DMS 273 (cell line): ENCODE data around the gene C6orf15.
A peak's percentile ranks its signal among the peaks of the same experiment; 100 is the strongest.
"Not testable (repeated sequence)": the region's sequence is repeated elsewhere in the genome, so short reads cannot be mapped to it uniquely, and the experiment has no call there.

Experiments
- DNase-seq: peaks from one replicate; lab custom pipeline; 2025; ENCODE audit not compliant: unreplicated experiment; lab: John Stamatoyannopoulos, UW

Gene C6orf15

DNA sequence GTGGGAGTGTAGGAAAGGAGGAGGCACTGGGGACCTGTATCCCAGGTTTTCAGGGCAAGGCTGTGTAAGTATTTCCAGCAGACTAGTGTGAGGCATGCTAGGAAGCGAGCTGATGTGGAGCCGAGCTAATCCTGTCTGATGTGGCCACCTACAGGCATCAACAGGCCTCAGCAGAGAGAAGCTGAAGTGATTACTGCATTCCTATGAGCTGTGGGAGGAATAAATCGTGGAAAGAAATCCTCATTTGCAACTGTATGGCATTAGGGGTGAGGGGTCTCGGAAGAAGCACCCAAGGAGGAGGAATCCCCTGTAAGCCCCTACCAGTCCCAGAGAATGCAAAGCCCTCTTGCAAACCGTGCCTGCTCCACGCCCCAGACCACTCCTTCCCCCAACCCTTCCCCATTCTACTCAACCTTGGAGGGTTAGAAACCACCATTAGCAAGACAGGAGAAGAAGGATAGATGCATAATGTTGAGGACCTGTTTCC is 41.6 kb downstream of the C6orf15 start:
- DNase-seq = peak; percentile 42

DNA sequence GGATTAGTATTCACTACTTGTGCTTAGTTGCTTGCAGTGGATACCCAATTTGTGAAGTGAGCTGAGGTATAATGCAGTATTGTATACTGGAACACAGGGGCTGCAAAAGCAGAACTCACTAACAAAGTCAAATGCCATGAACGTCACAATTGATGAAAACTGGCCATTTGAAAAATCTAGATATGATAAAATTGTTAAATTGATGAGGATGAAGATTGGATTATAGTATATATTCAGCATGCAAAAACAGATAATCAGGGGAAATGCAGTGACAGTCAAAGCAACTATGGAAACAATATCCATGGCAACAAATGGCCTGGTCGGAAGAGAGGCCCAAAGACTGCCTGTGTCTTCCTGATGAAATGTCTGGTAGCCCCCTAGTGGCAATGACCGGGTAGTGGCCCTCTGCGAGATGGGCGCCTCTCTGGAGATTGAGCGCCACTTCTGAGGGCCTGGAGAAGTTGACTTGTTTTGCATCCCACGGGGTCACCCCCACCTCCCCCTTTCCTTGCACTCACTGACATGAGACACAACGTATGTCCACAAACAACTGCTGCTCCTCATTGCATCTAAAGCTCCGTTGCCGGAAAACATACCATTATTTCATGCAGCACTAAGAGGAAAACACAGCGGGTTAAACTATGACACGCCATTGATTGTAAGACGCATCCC is 43.6 kb downstream of the C6orf15 start:
- peak; percentile 70 for DNase-seq

DNA sequence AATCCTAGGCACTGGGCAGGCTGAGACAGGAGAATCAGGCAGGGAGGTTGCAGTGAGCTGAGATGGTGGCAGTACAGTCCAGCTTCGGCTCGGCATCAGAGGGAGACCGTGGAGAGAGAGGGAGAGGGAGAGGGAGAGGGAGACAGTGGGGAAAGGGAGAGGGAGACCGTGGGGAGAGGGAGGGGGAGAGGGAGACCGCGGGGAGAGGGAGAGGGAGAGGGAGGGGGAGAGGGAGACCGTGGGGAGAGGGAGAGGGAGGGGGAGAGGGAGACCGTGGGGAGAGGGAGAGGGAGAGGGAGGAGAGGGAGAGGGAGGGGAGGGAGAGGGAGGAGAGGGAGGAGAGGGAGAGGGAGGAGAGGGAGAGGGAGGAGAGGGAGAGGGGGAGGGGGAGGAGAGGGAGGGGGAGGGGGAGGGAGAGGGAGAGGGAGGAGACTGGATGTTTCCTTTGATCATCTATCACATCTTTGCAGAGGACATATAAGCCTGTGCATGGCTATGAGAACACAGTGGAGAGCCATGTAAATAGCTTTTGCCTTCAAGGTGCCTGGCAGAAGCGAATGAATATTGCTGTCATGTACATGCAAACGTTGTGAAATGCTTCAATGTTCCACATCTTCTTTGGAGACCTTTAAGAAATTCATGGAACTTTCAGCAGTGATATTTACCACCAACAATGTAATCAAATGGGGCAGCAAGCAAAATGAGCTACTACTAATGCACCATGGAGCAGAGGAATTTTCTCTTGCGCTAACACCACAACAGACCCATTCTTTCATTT is 44.3 kb downstream of the C6orf15 start:
- not testable (repeated sequence) for DNase-seq

DNA sequence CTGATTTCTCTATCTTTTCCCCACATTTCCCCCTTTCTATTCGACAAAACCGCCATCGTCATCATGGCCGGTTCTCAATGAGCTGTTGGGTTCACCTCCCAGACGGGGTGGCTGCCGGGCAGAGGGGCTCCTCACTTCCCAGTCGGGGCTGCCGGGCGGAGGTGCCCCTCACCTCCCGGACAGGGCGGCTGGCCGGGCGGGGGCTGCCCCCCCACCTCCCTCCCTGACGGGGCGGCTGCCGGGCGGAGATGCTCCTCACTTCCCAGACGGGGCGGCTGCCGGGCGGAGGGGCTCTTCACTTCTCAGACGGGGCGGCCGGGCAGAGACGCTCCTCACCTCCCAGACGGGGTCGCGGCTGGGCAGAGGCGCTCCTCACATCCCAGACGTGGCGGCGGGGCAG is 45.3 kb downstream of the C6orf15 start:
- not testable (repeated sequence) for DNase-seq

DNA sequence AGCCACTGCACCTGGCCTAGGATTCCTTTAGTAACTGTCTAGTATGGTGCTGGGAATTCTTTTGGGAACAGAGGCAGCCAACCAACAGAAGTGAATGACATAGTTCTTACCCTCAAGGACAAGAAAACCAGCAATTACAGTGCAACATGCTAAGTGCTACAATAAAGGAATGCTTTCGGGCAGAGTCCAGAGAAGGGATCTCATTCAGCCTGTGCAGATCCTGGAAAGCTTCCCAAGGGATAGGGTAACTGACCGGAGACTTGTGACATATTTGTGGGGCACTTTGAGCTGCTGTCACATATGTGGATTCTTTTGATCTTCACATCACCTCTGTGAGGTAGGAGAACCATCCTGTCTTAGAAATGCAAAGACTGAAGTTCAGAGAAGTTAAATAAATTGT is 46.8 kb downstream of the C6orf15 start:
- DNase-seq = no peak

DNA sequence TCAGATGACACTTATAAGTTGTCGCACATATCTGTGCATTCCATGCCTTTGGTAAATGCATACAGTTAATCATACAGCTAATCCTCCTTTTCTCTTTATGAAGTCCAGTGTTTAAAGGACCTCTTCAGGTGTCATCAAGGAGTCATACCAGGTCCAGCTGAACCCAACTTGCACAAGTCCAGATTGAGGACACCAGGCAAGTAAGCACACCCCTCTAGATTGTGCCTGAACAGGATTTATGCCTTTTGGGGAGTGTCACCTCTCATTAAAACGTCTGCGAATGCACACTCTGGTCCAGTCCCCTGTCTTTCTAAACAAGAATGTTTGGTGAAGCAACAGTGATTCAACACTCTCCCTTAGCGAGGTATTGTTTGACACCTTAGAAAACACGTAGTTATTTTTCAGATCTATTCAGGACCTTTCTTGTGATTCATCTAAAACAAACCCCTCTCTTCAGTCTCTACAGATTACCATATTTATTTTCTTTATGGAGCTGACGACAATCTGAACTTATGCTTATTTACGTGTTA is 48.4 kb downstream of the C6orf15 start:
- DNase-seq = no peak
